ENCODE data around the gene ADAM17.
"Not testable (repeated sequence)": the region's sequence is repeated elsewhere in the genome, so short reads cannot be mapped to it uniquely, and the experiment has no call there.

The ADAM17 gene

GRCh38 chr2:9565436-9566153, 10.0 kb upstream of the ADAM17 start:
- DNase-seq (ENCODE audit: low read depth in 2 of 3, low spot score in 2 of 3) = no peak

GRCh38 chr2:9560628-9561027, 5.0 kb upstream of the ADAM17 start:
- no peak for DNase-seq (ENCODE audit: low read depth in 2 of 3, low spot score in 2 of 3)

- no peak for DNase-seq (ENCODE audit: low read depth in 2 of 3, low spot score in 2 of 3)
Measured at GRCh38 chr2:9558948-9559381, 3.3 kb upstream of the ADAM17 start.

GRCh38 chr2:9556121-9556743, 602 bp upstream of the ADAM17 start:
- DNase-seq (ENCODE audit: low read depth in 2 of 3, low spot score in 2 of 3) = peak in 2 of 3 experiments; percentile 5 to 11

GRCh38 chr2:9554921-9555296, 721 bp downstream of the ADAM17 start:
- DNase-seq (ENCODE audit: low read depth in 2 of 3, low spot score in 2 of 3) = no peak

GRCh38 chr2:9552219-9553178, 3.1 kb downstream of the ADAM17 start:
- DNase-seq (ENCODE audit: low read depth in 2 of 3, low spot score in 2 of 3) = no peak

GRCh38 chr2:9550859-9551391, 4.7 kb downstream of the ADAM17 start:
- DNase-seq (ENCODE audit: low read depth in 2 of 3, low spot score in 2 of 3) = not testable (repeated sequence)

GRCh38 chr2:9549420-9549819, 6.2 kb downstream of the ADAM17 start:
- no peak for DNase-seq (ENCODE audit: low read depth in 2 of 3, low spot score in 2 of 3)

GRCh38 chr2:9548506-9548905, 7.1 kb downstream of the ADAM17 start:
- DNase-seq (ENCODE audit: low read depth in 2 of 3, low spot score in 2 of 3) = no peak

GRCh38 chr2:9547262-9547991, 8.2 kb downstream of the ADAM17 start:
- DNase-seq (ENCODE audit: low read depth in 2 of 3, low spot score in 2 of 3) = no peak

GRCh38 chr2:9545502-9545901, 10.1 kb downstream of the ADAM17 start:
- DNase-seq (ENCODE audit: low read depth in 2 of 3, low spot score in 2 of 3) = no peak

GRCh38 chr2:9543557-9543956, 12.1 kb downstream of the ADAM17 start:
- no peak for DNase-seq (ENCODE audit: low read depth in 2 of 3, low spot score in 2 of 3)

- no peak for DNase-seq (ENCODE audit: low read depth in 2 of 3, low spot score in 2 of 3)
Measured at GRCh38 chr2:9539531-9539930, 16.1 kb downstream of the ADAM17 start.

- no peak for DNase-seq (ENCODE audit: low read depth in 2 of 3, low spot score in 2 of 3)
Measured at GRCh38 chr2:9538000-9538507, 17.6 kb downstream of the ADAM17 start.

GRCh38 chr2:9536504-9536903, 19.1 kb downstream of the ADAM17 start:
- no peak for DNase-seq (ENCODE audit: low read depth in 2 of 3, low spot score in 2 of 3)

- no peak for DNase-seq (ENCODE audit: low read depth in 2 of 3, low spot score in 2 of 3)
Measured at GRCh38 chr2:9535177-9535576, 20.5 kb downstream of the ADAM17 start.

GRCh38 chr2:9533663-9534062, 22.0 kb downstream of the ADAM17 start:
- DNase-seq (ENCODE audit: low read depth in 2 of 3, low spot score in 2 of 3) = no peak

- DNase-seq (ENCODE audit: low read depth in 2 of 3, low spot score in 2 of 3) = no peak
Measured at GRCh38 chr2:9532421-9532820, 23.2 kb downstream of the ADAM17 start.

GRCh38 chr2:9527995-9528787, 27.4 kb downstream of the ADAM17 start:
- DNase-seq (ENCODE audit: low read depth in 2 of 3, low spot score in 2 of 3) = no peak

- no peak for DNase-seq (ENCODE audit: low read depth in 2 of 3, low spot score in 2 of 3)
Measured at GRCh38 chr2:9525266-9525665, 30.4 kb downstream of the ADAM17 start.

All from activated CD8-positive, alpha-beta memory T cell treated with anti-CD3 and anti-CD28 coated beads for 48 hours (primary cell).